Tibial artery (tissue), 4 donors: Measurements from ENCODE around the gene CAPZB.

Source experiments
- DNase-seq, 2 donors: peaks; one replicate each; pipeline ENCODE4 v3.0.0-alpha.2; 2019
- H3K27ac ChIP-seq, 2 donors: fragments of 200-600 bp; sonication (generic) in 1 of 2; 1 replicate in 1 of 2; 2 replicates in 1 of 2; pipeline ENCODE4 v1.5.1; 2018 to 2019; ENCODE audit warnings: mild to moderate bottlenecking in 1 of 2
- H3K27me3 ChIP-seq, 2 donors: fragments of 200-600 bp; sonication (generic) in 1 of 2; one replicate each; pipeline versions ENCODE4 v1.5.1 to v1.6.0; 2016 to 2019
- H3K36me3 ChIP-seq, 3 donors: fragments of 200-600 bp; sonication (generic) in 2 of 3; one replicate each; pipeline ENCODE4 v1.5.1; 2016 to 2019; ENCODE audit warnings: mild to moderate bottlenecking in 2 of 3
- H3K4me1 ChIP-seq, 4 donors: fragments of 200-600 bp; sonication (generic) in 2 of 4; 1 replicate in 3 of 4; 2 replicates in 1 of 4; pipeline ENCODE4 v1.5.1; 2016 to 2019
- H3K4me3 ChIP-seq, 2 donors: fragments of 200-600 bp; sonication (generic) in 1 of 2; 1 replicate in 1 of 2; 2 replicates in 1 of 2; pipeline ENCODE4 v1.5.1; 2018 to 2019; ENCODE audit warnings: mild to moderate bottlenecking in 2 of 2
- H3K9me3 ChIP-seq, 3 donors: fragments of 200-600 bp; sonication (generic) in 1 of 3; one replicate each; pipeline ENCODE4 v1.5.1; 2016 to 2019
- CTCF ChIP-seq, 2 experiments: fragments of 200-600 bp in 1 of 2; fragments of 450-650 bp in 1 of 2; IDR thresholded peaks; one replicate each; pipeline ENCODE4 v1.5.1; 2017 to 2019; ENCODE audit warnings: antibody characterized with exemption in 2 of 2, mild to moderate bottlenecking in 1 of 2, moderate library complexity in 1 of 2
- intact Hi-C: fragments of 100-400 bp; cut with DNase I; formaldehyde crosslinking; loops from one replicate; pipeline ENCODE4 v1.15.0; 2023; ENCODE audit warnings: low total_unique reads

CAPZB gene

DNA sequence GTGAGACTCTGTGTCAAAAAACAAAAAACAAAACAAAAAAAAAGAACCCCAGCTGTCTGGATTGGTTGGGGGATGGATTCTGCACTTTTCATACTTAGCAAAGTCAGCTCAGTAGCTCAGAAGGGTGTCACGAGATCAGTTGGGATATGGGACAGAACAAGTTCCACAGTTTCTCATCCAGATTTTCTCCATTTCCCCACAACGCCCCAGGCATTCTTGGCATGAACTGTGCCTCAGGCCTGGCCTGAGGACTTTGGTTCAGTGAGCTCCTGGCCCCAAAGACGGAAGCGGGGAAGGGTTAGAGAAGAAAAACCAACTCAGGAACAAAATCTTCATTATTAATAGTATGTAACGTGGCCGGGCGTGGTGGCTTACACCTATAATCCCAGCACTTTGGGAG, 175.3 kb downstream of the CAPZB start:
- no peak for DNase-seq
- Histone ChIP-seq H3K27ac (no peak overlapping the region), H3K4me3 (no peak overlapping the region), H3K36me3 (peaks cover 21 to 37% (median 33%) of the 10 kb centered on the region in 3 donors), H3K4me1 (peaks cover 0 to 33% (median 20%) of the 10 kb centered on the region in 4 donors), H3K27me3 (no peaks in the 10 kb centered on the region), H3K9me3 (no peaks in the 10 kb centered on the region)
- intact Hi-C loops: no loop called here
- TF ChIP-seq CTCF (IDR thresholded peaks at IDR 0.05): no peak

DNA sequence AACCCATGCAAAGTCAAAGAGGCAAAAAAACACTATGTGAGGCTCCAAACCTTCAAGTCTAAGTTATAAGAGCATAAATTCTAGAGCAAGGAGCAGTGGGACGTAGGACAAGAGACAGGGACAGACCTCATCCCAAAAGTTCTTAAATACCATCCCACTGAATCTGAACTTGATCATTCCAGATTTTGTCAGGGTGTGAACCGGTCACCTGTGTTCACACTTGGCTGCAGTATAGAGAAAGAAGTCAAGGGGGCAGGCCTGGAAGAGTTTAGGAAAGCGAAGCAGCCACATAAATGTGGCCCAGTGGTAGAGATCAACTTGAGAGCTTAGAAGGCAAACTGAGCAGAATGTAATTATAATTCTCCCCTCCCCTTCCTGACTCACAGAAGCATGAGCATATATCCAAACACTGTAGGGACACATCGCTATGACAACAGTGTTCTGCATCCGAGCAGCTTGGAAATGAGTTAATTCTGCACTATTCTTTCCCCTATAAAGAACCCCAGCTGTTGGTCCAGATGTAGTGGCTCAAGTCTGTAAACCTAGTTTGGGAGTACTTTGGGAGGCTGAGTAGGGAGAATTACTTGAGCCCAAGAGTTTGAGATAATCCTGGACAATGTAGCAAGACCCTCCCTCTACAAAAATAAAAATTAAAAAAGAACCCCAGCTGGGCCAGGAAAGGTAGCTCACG, 176.1 kb downstream of the CAPZB start:
- Histone ChIP-seq H3K4me3 (no peak overlapping the region), H3K27ac (no peak overlapping the region), H3K36me3 (peaks cover 26 to 44% (median 41%) of the 10 kb centered on the region in 3 donors), H3K4me1 (peaks cover 0 to 32% (median 20%) of the 10 kb centered on the region in 4 donors), H3K27me3 (no peaks in the 10 kb centered on the region), H3K9me3 (no peaks in the 10 kb centered on the region)
- TF ChIP-seq CTCF (IDR thresholded peaks at IDR 0.05): no peak
- no peak for DNase-seq
- intact Hi-C loops: no loop called here

- Histone ChIP-seq H3K27ac (no peak overlapping the region), H3K4me1 (peaks cover 0 to 24% (median 18%) of the 10 kb centered on the region in 4 donors), H3K27me3 (no peaks in the 10 kb centered on the region), H3K4me3 (no peak overlapping the region), H3K9me3 (no peaks in the 10 kb centered on the region), H3K36me3 (peaks cover 33 to 51% (median 49%) of the 10 kb centered on the region in 3 donors)
- no peak for TF ChIP-seq CTCF (IDR thresholded peaks at IDR 0.05)
- intact Hi-C loops: no loop called here
- no peak for DNase-seq
Observed at GRCh38 chr1:19308509-19308907, 176.8 kb downstream of the CAPZB start.

- intact Hi-C loops: no loop called here
- peaks cover 36 to 57% (median 54%) of the 10 kb centered on the region in 3 donors for H3K36me3 ChIP-seq
Observed at GRCh38 chr1:19307794-19308508, 177.4 kb downstream of the CAPZB start.

DNA sequence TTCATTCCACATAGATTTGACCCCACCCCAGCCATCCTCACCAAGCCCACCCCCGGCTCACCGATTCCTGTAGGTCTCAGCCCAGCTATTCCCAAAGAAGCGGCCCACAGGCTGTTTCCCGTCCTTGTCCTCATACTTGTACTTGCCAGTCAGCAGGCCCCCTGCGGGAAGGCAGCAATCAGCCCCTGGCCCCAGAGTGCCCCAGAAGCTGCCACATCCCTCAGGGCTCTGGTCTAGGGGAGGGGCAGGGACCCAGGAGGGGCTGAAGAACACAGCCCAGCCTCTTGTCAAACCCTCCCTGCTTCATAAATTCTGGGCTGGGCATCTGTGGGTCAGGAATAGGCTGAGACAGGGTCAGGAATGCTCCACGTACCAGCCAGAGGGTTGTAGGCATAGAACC, 178.4 kb downstream of the CAPZB start:
- intact Hi-C loops: no loop called here
- Histone ChIP-seq H3K4me1 (peaks cover 0 to 13% (median 9%) of the 10 kb centered on the region in 4 donors), H3K27ac (no peak overlapping the region), H3K36me3 (peaks cover 36 to 67% (median 58%) of the 10 kb centered on the region in 3 donors), H3K9me3 (no peaks in the 10 kb centered on the region), H3K27me3 (no peaks in the 10 kb centered on the region), H3K4me3 (no peak overlapping the region)
- TF ChIP-seq CTCF (IDR thresholded peaks at IDR 0.05): no peak
- DNase-seq: no peak

More at GRCh38 chr1:19307794-19308508, 177.4 kb downstream of the CAPZB start:
- Histone ChIP-seq H3K27ac (no peak overlapping the region), H3K9me3 (no peaks in the 10 kb centered on the region), H3K4me1 (peaks cover 0 to 19% (median 13%) of the 10 kb centered on the region in 4 donors), H3K27me3 (no peaks in the 10 kb centered on the region), H3K4me3 (no peak overlapping the region)
- TF ChIP-seq CTCF (IDR thresholded peaks at IDR 0.05): no peak
- DNase-seq: no peak
